Ishikawa (cell line): Measurements from ENCODE around the gene SEC61A1.

Experiments
- FOXM1 ChIP-seq: IDR thresholded peaks from 2 replicates; pipeline ENCODE4 v1.6.1; 2012; ENCODE audit warnings: low read depth, borderline replicate concordance
- TCF12 ChIP-seq: IDR thresholded peaks from 2 replicates; pipeline ENCODE4 v1.6.1; 2012; ENCODE audit warnings: low read depth
- YY1 ChIP-seq: IDR thresholded peaks from 2 replicates; pipeline ENCODE4 v1.6.1; 2012; ENCODE audit warnings: low read depth
- TF ChIP-seq, protein P1 (sequence below): IDR thresholded peaks from 2 replicates; pipeline ENCODE4 v1.6.1; 2012; ENCODE audit warnings: low read depth, mild to moderate bottlenecking

DNA sequence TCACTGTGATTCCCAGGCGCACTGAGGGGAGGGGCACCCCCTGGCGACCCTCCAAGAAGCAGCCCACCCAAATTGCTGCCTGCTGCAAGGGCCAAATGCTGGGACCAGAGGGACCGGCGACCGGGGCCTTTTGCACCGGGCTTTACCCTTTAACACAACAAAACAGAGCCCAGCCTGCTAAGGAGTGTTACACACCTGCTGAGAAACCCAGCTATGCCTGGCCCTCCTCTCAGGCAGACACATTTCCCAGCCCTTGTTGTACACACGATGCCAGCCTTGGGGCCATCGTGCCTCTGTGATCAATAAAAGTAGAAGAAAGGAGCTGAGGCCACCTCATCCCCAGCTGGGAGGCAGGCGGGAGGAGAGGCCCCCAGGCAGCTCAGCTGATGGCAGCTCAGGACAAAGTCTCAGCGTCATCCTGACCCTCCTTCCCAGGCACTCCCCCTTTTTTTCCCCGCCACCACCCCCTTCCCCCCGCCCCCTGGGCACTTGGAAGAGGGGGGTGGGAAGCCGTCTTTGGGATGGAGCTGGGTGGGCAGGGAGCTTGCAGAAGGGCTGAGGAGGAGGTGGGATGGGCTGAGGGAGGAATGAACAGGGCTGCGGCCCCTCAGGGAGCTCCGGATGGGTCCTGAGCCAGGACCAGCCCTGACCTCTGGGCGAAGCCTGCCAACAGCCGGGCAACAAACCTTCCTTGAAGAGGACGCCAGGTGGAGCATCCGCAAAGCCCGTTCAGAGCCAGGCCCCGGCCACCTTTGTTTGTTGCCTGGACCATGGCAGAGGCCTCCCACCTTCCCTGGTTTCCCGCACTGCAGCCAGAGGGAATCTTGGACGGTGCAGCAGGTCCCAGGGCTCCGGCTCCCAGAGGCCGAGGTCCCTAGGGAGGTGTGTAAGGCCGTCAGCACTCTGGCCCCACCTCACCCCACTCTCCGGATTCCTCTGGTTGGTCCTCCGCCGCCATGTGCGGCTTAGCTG, 45.9 kb upstream of the SEC61A1 start:
- TF ChIP-seq FOXM1 (no peak), YY1 (no peak), TCF12 (no peak)
- TF ChIP-seq, protein P1, sequence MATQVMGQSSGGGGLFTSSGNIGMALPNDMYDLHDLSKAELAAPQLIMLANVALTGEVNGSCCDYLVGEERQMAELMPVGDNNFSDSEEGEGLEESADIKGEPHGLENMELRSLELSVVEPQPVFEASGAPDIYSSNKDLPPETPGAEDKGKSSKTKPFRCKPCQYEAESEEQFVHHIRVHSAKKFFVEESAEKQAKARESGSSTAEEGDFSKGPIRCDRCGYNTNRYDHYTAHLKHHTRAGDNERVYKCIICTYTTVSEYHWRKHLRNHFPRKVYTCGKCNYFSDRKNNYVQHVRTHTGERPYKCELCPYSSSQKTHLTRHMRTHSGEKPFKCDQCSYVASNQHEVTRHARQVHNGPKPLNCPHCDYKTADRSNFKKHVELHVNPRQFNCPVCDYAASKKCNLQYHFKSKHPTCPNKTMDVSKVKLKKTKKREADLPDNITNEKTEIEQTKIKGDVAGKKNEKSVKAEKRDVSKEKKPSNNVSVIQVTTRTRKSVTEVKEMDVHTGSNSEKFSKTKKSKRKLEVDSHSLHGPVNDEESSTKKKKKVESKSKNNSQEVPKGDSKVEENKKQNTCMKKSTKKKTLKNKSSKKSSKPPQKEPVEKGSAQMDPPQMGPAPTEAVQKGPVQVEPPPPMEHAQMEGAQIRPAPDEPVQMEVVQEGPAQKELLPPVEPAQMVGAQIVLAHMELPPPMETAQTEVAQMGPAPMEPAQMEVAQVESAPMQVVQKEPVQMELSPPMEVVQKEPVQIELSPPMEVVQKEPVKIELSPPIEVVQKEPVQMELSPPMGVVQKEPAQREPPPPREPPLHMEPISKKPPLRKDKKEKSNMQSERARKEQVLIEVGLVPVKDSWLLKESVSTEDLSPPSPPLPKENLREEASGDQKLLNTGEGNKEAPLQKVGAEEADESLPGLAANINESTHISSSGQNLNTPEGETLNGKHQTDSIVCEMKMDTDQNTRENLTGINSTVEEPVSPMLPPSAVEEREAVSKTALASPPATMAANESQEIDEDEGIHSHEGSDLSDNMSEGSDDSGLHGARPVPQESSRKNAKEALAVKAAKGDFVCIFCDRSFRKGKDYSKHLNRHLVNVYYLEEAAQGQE: no peak
